A549 (cell line): ENCODE data around the gene SMIM30. TPM values are rescaled to one million over a fixed set of nuclear protein-coding genes. Genes with fewer than 3 reads are reported as not detected.

Experiments used
- ATAC-seq, 2 experiments: fragments of 200-7000 bp in 1 of 2; fragments of >200 bp in 1 of 2; cut with Nextera tagmentation in 1 of 2; cut with Tn5 transposase in 1 of 2; 3 replicates each; pipeline versions ENCODE4 v1.8.0 to v1.9.1; 2018 to 2020; ENCODE audit warnings: mild to moderate bottlenecking in 1 of 2, moderate library complexity in 1 of 2
- CTCF ChIA-PET: fragments of 300-600 bp; sonication (Branson Sonifier 250); formaldehyde crosslinking; extraction: SDS; loops from one replicate; lab custom pipeline; 2021; ENCODE audit warnings: antibody characterized with exemption, inconsistent platforms; lab: Yijun Ruan, JAX
- POLR2A ChIA-PET: fragments of 350-600 bp; formaldehyde crosslinking; extraction: SDS; loops from one replicate; lab custom pipeline; 2021; ENCODE audit warnings: antibody characterized with exemption, inconsistent platforms; lab: Yijun Ruan, JAX
- DNase-seq, 2 experiments: peaks; one replicate each; pipeline versions ENCODE4 v3.0.0 to v3.0.0-alpha.2; 2011 to 2016; ENCODE audit warnings: low read depth in 1 of 2, low spot score in 1 of 2
- FAIRE-seq: peaks from 2 replicates; lab custom pipeline; 2011; peaks lifted over from hg19 to GRCh38; lab: Jason Lieb, UNC
- H3K27ac ChIP-seq, 2 experiments: fragments of >200 bp; sonication (Bioruptor Twin); formaldehyde crosslinking; 3 replicates each; pipeline ENCODE4 v1.5.1; 2016 to 2017
- H3K4me1 ChIP-seq: fragments of >200 bp; sonication (Bioruptor Twin); formaldehyde crosslinking; 3 replicates; pipeline ENCODE4 v1.6.1; 2016
- H3K4me2 ChIP-seq: fragments of >200 bp; sonication (Bioruptor Twin); formaldehyde crosslinking; 3 replicates; pipeline ENCODE4 v1.6.1; 2016
- H3K4me3 ChIP-seq: fragments of >200 bp; sonication (Bioruptor Twin); formaldehyde crosslinking; 3 replicates; pipeline ENCODE4 v1.5.1; 2016
- H3K9me3 ChIP-seq: fragments of >200 bp; sonication (Bioruptor Twin); formaldehyde crosslinking; 3 replicates; pipeline ENCODE4 v1.6.1; 2016
- BCL3 ChIP-seq: fragments of >200 bp; sonication (Bioruptor Twin); formaldehyde crosslinking; IDR thresholded peaks from 3 replicates; pipeline ENCODE4 v1.6.1; 2016
- CBX8 ChIP-seq: fragments of 200-600 bp; sonication (generic); IDR thresholded peaks from 2 replicates; pipeline ENCODE4 v1.6.1; 2016
- CEBPB ChIP-seq, 2 experiments: fragments of >200 bp in 1 of 2; sonication (Bioruptor Twin) in 1 of 2; formaldehyde crosslinking in 1 of 2; IDR thresholded peaks; 2 replicates each; pipeline ENCODE4 v1.6.1; 2012 to 2016
- CHD2 ChIP-seq: fragments of 150-350 bp; IDR thresholded peaks from 2 replicates; pipeline ENCODE4 v1.6.1; 2014; ENCODE audit warnings: low read length; ENCODE audit not compliant: partially characterized antibody
- EHF ChIP-seq: fragments of 250-450 bp; sonication (Bioruptor Pico); IDR thresholded peaks from 2 replicates; pipeline ENCODE4 v1.5.0; 2020; ENCODE audit warnings: mild to moderate bottlenecking
- EHMT2 ChIP-seq: fragments of 200-600 bp; sonication (generic); IDR thresholded peaks from 2 replicates; pipeline ENCODE4 v1.6.1; 2016; ENCODE audit warnings: antibody characterized with exemption, low read depth, mild to moderate bottlenecking, moderate library complexity
- ESRRA ChIP-seq: fragments of 150-350 bp; IDR thresholded peaks from 2 replicates; pipeline ENCODE4 v1.6.1; 2014; ENCODE audit warnings: mild to moderate bottlenecking, low read length, borderline replicate concordance
- FOSL2 ChIP-seq, 2 experiments: fragments of 450-650 bp in 1 of 2; fragments of >200 bp in 1 of 2; sonication (Bioruptor Twin) in 1 of 2; formaldehyde crosslinking; IDR thresholded peaks; 2 replicates each; pipeline versions ENCODE4 v1.5.0 to v1.6.1; 2016 to 2020; ENCODE audit warnings: mild to moderate bottlenecking in 1 of 2, moderate library complexity in 1 of 2
- FOXS1 ChIP-seq: fragments of 250-450 bp; sonication (Bioruptor Pico); IDR thresholded peaks from 2 replicates; pipeline ENCODE4 v1.5.0; 2020; ENCODE audit warnings: mild to moderate bottlenecking, moderate library complexity
- HDAC2 ChIP-seq: fragments of 200-600 bp; sonication (generic); IDR thresholded peaks from 2 replicates; pipeline ENCODE4 v1.6.1; 2016
- HOXA7 ChIP-seq: fragments of 250-450 bp; sonication (Bioruptor Pico); IDR thresholded peaks from 2 replicates; pipeline ENCODE4 v1.5.0; 2020; ENCODE audit warnings: mild to moderate bottlenecking, moderate library complexity
- HOXB13 ChIP-seq: fragments of 250-450 bp; sonication (Bioruptor Pico); IDR thresholded peaks from 2 replicates; pipeline ENCODE4 v1.5.0; 2020; ENCODE audit warnings: low read depth, mild to moderate bottlenecking, moderate library complexity
- JUNB ChIP-seq: fragments of >200 bp; sonication (Bioruptor Twin); formaldehyde crosslinking; IDR thresholded peaks from 2 replicates; pipeline ENCODE4 v1.6.1; 2016
- KDM5A ChIP-seq: fragments of 200-600 bp; sonication (generic); IDR thresholded peaks from 2 replicates; pipeline ENCODE4 v1.6.1; 2016; ENCODE audit warnings: antibody characterized with exemption, mild to moderate bottlenecking
- MAX ChIP-seq: IDR thresholded peaks from 2 replicates; pipeline ENCODE4 v1.6.1; 2012
- RAD21 ChIP-seq, 2 experiments: fragments of >200 bp in 1 of 2; sonication (Bioruptor Twin) in 1 of 2; formaldehyde crosslinking in 1 of 2; IDR thresholded peaks in 1 of 2; conservative IDR thresholded peaks in 1 of 2; 2 replicates in 1 of 2; 3 replicates in 1 of 2; pipeline ENCODE4 v1.6.1; 2012 to 2018; ENCODE audit warnings: inconsistent platforms in 1 of 2
- RCOR1 ChIP-seq: fragments of 150-350 bp; IDR thresholded peaks from 2 replicates; pipeline ENCODE4 v1.6.1; 2014; ENCODE audit warnings: antibody characterized with exemption, low read length, low read depth
- RFX5 ChIP-seq: fragments of 450-650 bp; IDR thresholded peaks from 2 replicates; pipeline ENCODE4 v1.7.1; 2014; ENCODE audit warnings: antibody characterized with exemption, mild to moderate bottlenecking, moderate library complexity
- RNF2 ChIP-seq: fragments of 200-600 bp; sonication (generic); IDR thresholded peaks from 2 replicates; pipeline ENCODE4 v1.6.1; 2016; ENCODE audit warnings: low read depth, mild to moderate bottlenecking, antibody characterized with exemption, moderate library complexity, borderline replicate concordance
- SMC3 ChIP-seq: fragments of >200 bp; sonication (Bioruptor Twin); formaldehyde crosslinking; IDR thresholded peaks from 3 replicates; pipeline ENCODE4 v1.6.1; 2018; ENCODE audit warnings: inconsistent platforms
- TP53 ChIP-seq: fragments of 250-450 bp; sonication (Bioruptor Pico); IDR thresholded peaks from 2 replicates; pipeline ENCODE4 v1.5.0; 2021; ENCODE audit warnings: mild to moderate bottlenecking, moderate library complexity
- USF2 ChIP-seq: fragments of 450-650 bp; IDR thresholded peaks from 2 replicates; pipeline ENCODE4 v1.6.1; 2014; ENCODE audit warnings: antibody characterized with exemption
- ZFP36 ChIP-seq: fragments of 450-650 bp; IDR thresholded peaks from 2 replicates; pipeline ENCODE4 v1.6.1; 2014; ENCODE audit warnings: borderline replicate concordance; ENCODE audit not compliant: partially characterized antibody
- WGBS: methylation state at CpG from one replicate; pipeline ENCODE4 v1.1.6; 2017; ENCODE audit errors: missing lambda C conversion rate; 5-methylcytosine and 5-hydroxymethylcytosine counted together
- polyA plus RNA-seq, 4 experiments: library from polyadenylated mRNA; depleted of rRNA in 3 of 4; stranded (reverse); fragments of >200 nt; fragmentation: RNase III in 1 of 4; extraction: RNeasy Plus Mini Kit Qiagen cat#74134 plus additional on column Dnase treatment in 1 of 4; gene quantifications; 2 replicates in 3 of 4; 3 replicates in 1 of 4; pipeline ENCODE4 v1.2.3, GENCODE V29; 2011 to 2017
- TF ChIP-seq, protein P1 (sequence below): fragments of 250-450 bp; sonication (Bioruptor Pico); IDR thresholded peaks from 2 replicates; pipeline ENCODE4 v1.5.0; 2020; ENCODE audit warnings: low read depth, mild to moderate bottlenecking, moderate library complexity

The SMIM30 gene
- polyA plus RNA-seq, 2 of the 4 experiments (the other 2 are of a cell fraction), result 47.1 to 62.7 TPM

GRCh38 chr7:113100121-113100603 is 18.2 kb downstream of the SMIM30 start:
- POLR2A ChIA-PET, result interaction anchor here (0.7 kb wide), 1 partner anchor 18 kb away, joined by 10 read pairs; the partner anchor contains the start of gene SMIM30
- H3K27ac ChIP-seq, result no peak overlapping the region

GRCh38 chr7:113099284-113099919 is 19.0 kb downstream of the SMIM30 start:
- 48% methylated on average over 3 of the region's 3 CpGs for WGBS
- TF ChIP-seq MAX (no peak), ZFP36 (no peak), ESRRA (no peak), CBX8 (no peak), HDAC2 (no peak), HOXB13 (no peak), HOXA7 (CRISPR knock-in tag) (no peak), BCL3 (no peak), SMC3 (no peak), KDM5A (no peak), CHD2 (no peak), USF2 (no peak), RCOR1 (no peak)
- TF ChIP-seq, all 56 proteins: peak for 0
- Histone ChIP-seq H3K9me3 (no peaks in the 10 kb centered on the region), H3K27ac (no peak overlapping the region), H3K4me1 (no peaks in the 10 kb centered on the region), H3K4me3 (no peak overlapping the region), H3K4me2 (no peak overlapping the region)
- no peak for FAIRE-seq
- ChIA-PET CTCF (interaction anchor here (0.7 kb wide), 1 partner anchor 35 kb away, joined by 3 read pairs; no protein-coding TSS in a partner anchor), POLR2A (no interaction called here)
- no peak for DNase-seq
- ATAC-seq, result no peak

More at GRCh38 chr7:113100121-113100603, 18.2 kb downstream of the SMIM30 start:
- TF ChIP-seq JUNB, result no peak
- TF ChIP-seq FOXS1 (CRISPR knock-in tag), result no peak
- no peak for TF ChIP-seq RCOR1
- no peak for TF ChIP-seq HOXB13
- no peak for TF ChIP-seq EHF (CRISPR knock-in tag)
- no peak for TF ChIP-seq FOSL2 (IDR thresholded peaks at IDR 0.05)
- TF ChIP-seq FOSL2 (CRISPR knock-in tag; IDR thresholded peaks at IDR 0.05), result no peak
- TF ChIP-seq RNF2, result no peak
- no peak for TF ChIP-seq ESRRA
- TF ChIP-seq HDAC2, result no peak
- TF ChIP-seq TP53 (CRISPR knock-in tag), result no peak
- TF ChIP-seq EHMT2, result no peak
- TF ChIP-seq USF2, result no peak
- TF ChIP-seq, protein P1, sequence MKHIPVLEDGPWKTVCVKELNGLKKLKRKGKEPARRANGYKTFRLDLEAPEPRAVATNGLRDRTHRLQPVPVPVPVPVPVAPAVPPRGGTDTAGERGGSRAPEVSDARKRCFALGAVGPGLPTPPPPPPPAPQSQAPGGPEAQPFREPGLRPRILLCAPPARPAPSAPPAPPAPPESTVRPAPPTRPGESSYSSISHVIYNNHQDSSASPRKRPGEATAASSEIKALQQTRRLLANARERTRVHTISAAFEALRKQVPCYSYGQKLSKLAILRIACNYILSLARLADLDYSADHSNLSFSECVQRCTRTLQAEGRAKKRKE (CRISPR knock-in tag), result no peak
- no peak for TF ChIP-seq RFX5
- TF ChIP-seq SMC3, result no peak
- TF ChIP-seq RAD21 (conservative IDR thresholded peaks at IDR 0.05 in 1 of 2, IDR thresholded peaks at IDR 0.05 in 1 of 2), result no peak
- no peak for TF ChIP-seq CEBPB (IDR thresholded peaks at IDR 0.05)
- no peak for TF ChIP-seq CHD2
- 15% methylated on average over 5 of the region's 5 CpGs for WGBS
- no peak for DNase-seq
- no peak overlapping the region for H3K4me3 ChIP-seq
- CTCF ChIA-PET, result interaction anchor here (0.5 to 0.7 kb wide), 2 partner anchors 22 to 35 kb away, joined by 3 read pairs; no protein-coding TSS in a partner anchor
- no peak overlapping the region for H3K4me2 ChIP-seq
- no peaks in the 10 kb centered on the region for H3K9me3 ChIP-seq
- ATAC-seq, result no peak
- no peaks in the 10 kb centered on the region for H3K4me1 ChIP-seq
- FAIRE-seq, result no peak
